ENCODE measurements around the gene MET. TPM values are rescaled to one million over a fixed set of nuclear protein-coding genes. Genes with fewer than 3 reads are reported as not detected.
"Not testable (repeated sequence)": the region's sequence is repeated elsewhere in the genome, so short reads cannot be mapped to it uniquely, and the experiment has no call there.

The MET gene
- total RNA-seq, 2 experiments from 2014 or later: 0.63 to 0.91 TPM

GRCh38 chr7:116713918-116714317 is 41.9 kb downstream of the MET start:
- H3K27ac Mint-ChIP-seq: no peak overlapping the region
- no peaks in the 10 kb centered on the region for H3K36me3 Mint-ChIP-seq (ENCODE audit: low read depth)
- peaks cover 2% of the 10 kb centered on the region for H3K4me1 Mint-ChIP-seq
- ChIA-PET POLR2A (interaction anchor here (0.6 kb wide), 1 partner anchor 44 kb away, joined by 4 read pairs; no protein-coding TSS in a partner anchor), CTCF (interaction anchor here (0.7 kb wide), 1 partner anchor 426 kb away, joined by 4 read pairs; no protein-coding TSS in a partner anchor)
- no peaks in the 10 kb centered on the region for H3K9me3 Mint-ChIP-seq (ENCODE audit: low read depth)
- DNase-seq (no peak), ATAC-seq (no peak)
- intact Hi-C loops (cut with DNase I, micrococcal nuclease): no loop called here
- H3K27me3 Mint-ChIP-seq: peaks cover 14% of the 10 kb centered on the region
- no peak overlapping the region for H3K4me3 Mint-ChIP-seq

- Mint-ChIP-seq H3K27ac (no peak overlapping the region), H3K4me3 (no peak overlapping the region), H3K36me3 (ENCODE audit: low read depth) (no peaks in the 10 kb centered on the region), H3K4me1 (peaks cover 2% of the 10 kb centered on the region), H3K27me3 (peaks cover 10% of the 10 kb centered on the region), H3K9me3 (ENCODE audit: low read depth) (no peaks in the 10 kb centered on the region)
- intact Hi-C loops (cut with DNase I, micrococcal nuclease): no loop called here
- ChIA-PET CTCF (no interaction called here), POLR2A (no interaction called here)
- ATAC-seq (no peak), DNase-seq (no peak)
Observed at GRCh38 chr7:116715077-116715476, 43.1 kb downstream of the MET start.

GRCh38 chr7:116717137-116717536 is 45.1 kb downstream of the MET start:
- H3K9me3 Mint-ChIP-seq (ENCODE audit: low read depth): no peaks in the 10 kb centered on the region
- ATAC-seq: no peak
- no peak overlapping the region for H3K27ac Mint-ChIP-seq
- H3K4me3 Mint-ChIP-seq: no peak overlapping the region
- peaks cover 4% of the 10 kb centered on the region for H3K27me3 Mint-ChIP-seq
- no peaks in the 10 kb centered on the region for H3K36me3 Mint-ChIP-seq (ENCODE audit: low read depth)
- H3K4me1 Mint-ChIP-seq: peaks cover 2% of the 10 kb centered on the region
- POLR2A ChIA-PET: interaction anchor here (0.6 kb wide), 1 partner anchor 9 kb away, joined by 3 read pairs; no protein-coding TSS in a partner anchor
- no peak for DNase-seq
- intact Hi-C loops (cut with DNase I, micrococcal nuclease): no loop called here
- CTCF ChIA-PET: interaction anchor here (0.7 kb wide), 1 partner anchor 10 kb away, joined by 4 read pairs; no protein-coding TSS in a partner anchor

GRCh38 chr7:116723959-116724529 is 52.0 kb downstream of the MET start:
- CTCF ChIA-PET; H3K9me3 Mint-ChIP-seq (ENCODE audit: low read depth); H3K27me3 Mint-ChIP-seq; H3K4me1 Mint-ChIP-seq; POLR2A ChIA-PET; H3K27ac Mint-ChIP-seq; DNase-seq; intact Hi-C loops (cut with DNase I, micrococcal nuclease); H3K36me3 Mint-ChIP-seq (ENCODE audit: low read depth); H3K4me3 Mint-ChIP-seq; ATAC-seq: not testable (repeated sequence)

- DNase-seq (no peak), ATAC-seq (no peak)
- no peak overlapping the region for H3K4me3 Mint-ChIP-seq
- CTCF ChIA-PET: no interaction called here
- intact Hi-C loops (cut with DNase I, micrococcal nuclease): no loop called here
- peaks cover 3% of the 10 kb centered on the region for H3K27me3 Mint-ChIP-seq
- no peaks in the 10 kb centered on the region for H3K9me3 Mint-ChIP-seq (ENCODE audit: low read depth)
- no peaks in the 10 kb centered on the region for H3K36me3 Mint-ChIP-seq (ENCODE audit: low read depth)
- H3K27ac Mint-ChIP-seq: no peak overlapping the region
- no peaks in the 10 kb centered on the region for H3K4me1 Mint-ChIP-seq
- POLR2A ChIA-PET: no interaction called here
Observed at GRCh38 chr7:116724560-116725231, 52.7 kb downstream of the MET start.

GRCh38 chr7:116726149-116726548 is 54.2 kb downstream of the MET start:
- H3K9me3 Mint-ChIP-seq (ENCODE audit: low read depth): no peaks in the 10 kb centered on the region
- H3K27me3 Mint-ChIP-seq: peaks cover 9% of the 10 kb centered on the region

GRCh38 chr7:116726713-116727431 is 54.9 kb downstream of the MET start:
- H3K36me3 Mint-ChIP-seq (ENCODE audit: low read depth): no peaks in the 10 kb centered on the region
- DNase-seq: no peak
- no peaks in the 10 kb centered on the region for H3K9me3 Mint-ChIP-seq (ENCODE audit: low read depth)
- H3K27me3 Mint-ChIP-seq: peaks cover 9% of the 10 kb centered on the region
- no peak overlapping the region for H3K4me3 Mint-ChIP-seq
- ChIA-PET CTCF (interaction anchor here (0.7 kb wide), 1 partner anchor 124 kb away, joined by 4 read pairs; no protein-coding TSS in a partner anchor), POLR2A (no interaction called here)
- no peaks in the 10 kb centered on the region for H3K4me1 Mint-ChIP-seq
- no peak overlapping the region for H3K27ac Mint-ChIP-seq
- ATAC-seq: no peak
- intact Hi-C loops (cut with DNase I, micrococcal nuclease): no loop called here

More at GRCh38 chr7:116726149-116726548, 54.2 kb downstream of the MET start:
- H3K36me3 Mint-ChIP-seq (ENCODE audit: low read depth): no peaks in the 10 kb centered on the region
- ATAC-seq (no peak), DNase-seq (no peak)
- no peak overlapping the region for H3K4me3 Mint-ChIP-seq
- POLR2A ChIA-PET: no interaction called here
- intact Hi-C loops (cut with DNase I, micrococcal nuclease): no loop called here
- H3K27ac Mint-ChIP-seq: no peak overlapping the region
- CTCF ChIA-PET: interaction anchor here (0.7 kb wide), 1 partner anchor 123 kb away, joined by 4 read pairs; no protein-coding TSS in a partner anchor
- H3K4me1 Mint-ChIP-seq: no peaks in the 10 kb centered on the region

GRCh38 chr7:116727432-116728009 is 55.5 kb downstream of the MET start:
- Mint-ChIP-seq H3K36me3 (ENCODE audit: low read depth) (no peaks in the 10 kb centered on the region), H3K4me1 (no peaks in the 10 kb centered on the region), H3K27me3 (peaks cover 9% of the 10 kb centered on the region), H3K27ac (no peak overlapping the region), H3K9me3 (ENCODE audit: low read depth) (no peaks in the 10 kb centered on the region), H3K4me3 (no peak overlapping the region)
- ChIA-PET POLR2A (no interaction called here), CTCF (no interaction called here)
- DNase-seq (no peak), ATAC-seq (no peak)
- intact Hi-C loops (cut with DNase I, micrococcal nuclease): no loop called here

GRCh38 chr7:116728413-116728812 is 56.4 kb downstream of the MET start:
- Mint-ChIP-seq H3K27ac (no peak overlapping the region), H3K9me3 (ENCODE audit: low read depth) (no peaks in the 10 kb centered on the region), H3K4me3 (no peak overlapping the region), H3K27me3 (peaks cover 11% of the 10 kb centered on the region), H3K4me1 (no peaks in the 10 kb centered on the region), H3K36me3 (ENCODE audit: low read depth) (no peaks in the 10 kb centered on the region)
- CTCF ChIA-PET: no interaction called here
- ATAC-seq: no peak
- intact Hi-C loops (cut with DNase I, micrococcal nuclease): no loop called here
- POLR2A ChIA-PET: no interaction called here
- no peak for DNase-seq

- DNase-seq: no peak
- ChIA-PET CTCF (interaction anchor here (0.9 kb wide), 1 partner anchor 9 kb away, joined by 4 read pairs; no protein-coding TSS in a partner anchor), POLR2A (no interaction called here)
- no peak for ATAC-seq
- H3K27me3 Mint-ChIP-seq: peaks cover 11% of the 10 kb centered on the region
- H3K4me1 Mint-ChIP-seq: no peaks in the 10 kb centered on the region
- H3K27ac Mint-ChIP-seq: no peak overlapping the region
- no peaks in the 10 kb centered on the region for H3K9me3 Mint-ChIP-seq (ENCODE audit: low read depth)
- H3K36me3 Mint-ChIP-seq (ENCODE audit: low read depth): no peaks in the 10 kb centered on the region
- intact Hi-C loops (cut with DNase I, micrococcal nuclease): no loop called here
- H3K4me3 Mint-ChIP-seq: no peak overlapping the region
Observed at GRCh38 chr7:116730097-116731022, 58.4 kb downstream of the MET start.

- POLR2A ChIA-PET: no interaction called here
- Mint-ChIP-seq H3K4me3 (no peak overlapping the region), H3K36me3 (ENCODE audit: low read depth) (no peaks in the 10 kb centered on the region), H3K9me3 (ENCODE audit: low read depth) (no peaks in the 10 kb centered on the region), H3K4me1 (no peaks in the 10 kb centered on the region), H3K27me3 (peaks cover 11% of the 10 kb centered on the region), H3K27ac (no peak overlapping the region)
- intact Hi-C loops (cut with DNase I, micrococcal nuclease): no loop called here
- DNase-seq: no peak
- no peak for ATAC-seq
- CTCF ChIA-PET: interaction anchor here (0.7 kb wide), 1 partner anchor 20 kb away, joined by 3 read pairs; no protein-coding TSS in a partner anchor
Observed at GRCh38 chr7:116731023-116731395, 59.0 kb downstream of the MET start.
